Activated CD4-positive, alpha-beta T cell treated with anti-CD3 and anti-CD28 coated beads for 4 hours (primary cell): Measurements from ENCODE around the gene TNNI3K.
A peak's percentile ranks its signal among the peaks of the same experiment; 100 is the strongest.

Experiments used
- DNase-seq, 2 donors: peaks; one replicate each; pipeline ENCODE4 v3.0.0-alpha.2; 2020

Gene TNNI3K

DNA sequence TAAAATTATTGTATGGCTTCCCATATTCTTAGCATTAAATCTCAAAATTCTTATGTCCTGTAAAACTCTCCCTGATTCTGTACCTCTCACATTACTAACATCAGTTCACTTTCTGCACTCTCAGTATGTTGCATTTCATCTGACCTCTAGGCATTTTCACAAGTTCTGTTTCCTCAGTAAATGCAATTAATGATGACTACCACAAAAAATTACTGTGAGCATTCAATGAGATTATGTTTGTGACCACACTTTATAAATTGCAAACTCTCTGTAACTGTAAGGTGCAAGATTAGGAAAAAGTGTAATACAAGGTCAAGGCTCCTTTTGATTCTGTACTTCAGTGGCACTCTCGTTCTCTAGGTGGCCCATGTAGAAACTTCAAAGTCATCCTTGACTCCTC lies 216.8 kb downstream of the TNNI3K start:
- DNase-seq: no peak

DNA sequence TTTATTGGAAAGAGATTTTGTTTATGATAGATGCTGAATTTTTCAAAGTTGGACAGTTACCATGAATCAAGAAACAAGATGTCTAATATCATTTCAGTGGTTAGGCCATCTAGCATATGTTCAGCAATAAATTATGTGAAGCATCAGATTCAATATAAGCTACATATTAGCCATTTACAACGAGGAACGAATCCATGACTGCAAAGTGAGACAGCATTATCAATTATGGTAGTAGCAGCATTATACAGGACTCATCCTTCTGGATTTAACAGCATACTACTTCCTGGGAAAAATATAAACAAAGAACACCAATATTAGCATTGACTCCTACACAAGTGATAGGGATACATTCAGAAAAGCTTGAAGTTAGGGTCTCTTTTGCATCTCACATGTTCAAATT lies 218.1 kb downstream of the TNNI3K start:
- no peak for DNase-seq

DNA sequence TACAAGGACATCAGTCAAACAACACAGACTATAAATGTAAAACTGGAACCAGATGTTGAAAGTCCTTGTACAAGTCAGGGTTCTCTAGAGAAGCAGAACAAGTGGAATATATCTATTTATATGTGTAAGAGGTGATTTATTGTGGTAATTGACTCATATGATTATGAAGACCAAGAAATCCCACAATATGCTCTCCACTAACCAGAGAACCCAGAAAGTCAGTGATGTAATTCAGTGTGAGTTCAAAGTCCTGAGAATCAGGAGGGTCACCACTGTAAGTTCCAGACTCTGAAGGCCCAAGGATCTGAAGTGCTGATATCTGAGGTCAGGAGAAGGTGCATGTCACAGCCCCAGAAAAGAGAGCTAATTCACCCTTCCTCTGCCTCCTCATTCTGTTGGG lies 220.2 kb downstream of the TNNI3K start:
- DNase-seq: no peak

DNA sequence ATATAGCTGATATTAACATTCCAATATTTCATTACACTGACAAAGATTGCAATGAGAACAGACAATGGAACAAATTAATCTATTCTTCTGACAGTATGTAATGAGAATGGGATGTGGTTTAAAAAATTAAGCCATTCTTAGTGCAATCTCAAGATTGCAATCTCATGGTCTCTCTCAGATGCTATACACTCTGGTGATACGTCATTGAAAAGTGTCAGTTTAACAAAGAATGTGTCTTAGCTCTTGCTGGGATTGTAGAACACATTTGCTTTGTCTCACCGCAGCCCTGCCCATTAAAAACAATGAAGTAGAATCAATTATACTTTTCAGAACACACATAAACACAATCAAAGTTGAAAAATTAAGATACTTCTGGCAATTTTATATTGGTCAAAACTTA lies 222.1 kb downstream of the TNNI3K start:
- DNase-seq: no peak

DNA sequence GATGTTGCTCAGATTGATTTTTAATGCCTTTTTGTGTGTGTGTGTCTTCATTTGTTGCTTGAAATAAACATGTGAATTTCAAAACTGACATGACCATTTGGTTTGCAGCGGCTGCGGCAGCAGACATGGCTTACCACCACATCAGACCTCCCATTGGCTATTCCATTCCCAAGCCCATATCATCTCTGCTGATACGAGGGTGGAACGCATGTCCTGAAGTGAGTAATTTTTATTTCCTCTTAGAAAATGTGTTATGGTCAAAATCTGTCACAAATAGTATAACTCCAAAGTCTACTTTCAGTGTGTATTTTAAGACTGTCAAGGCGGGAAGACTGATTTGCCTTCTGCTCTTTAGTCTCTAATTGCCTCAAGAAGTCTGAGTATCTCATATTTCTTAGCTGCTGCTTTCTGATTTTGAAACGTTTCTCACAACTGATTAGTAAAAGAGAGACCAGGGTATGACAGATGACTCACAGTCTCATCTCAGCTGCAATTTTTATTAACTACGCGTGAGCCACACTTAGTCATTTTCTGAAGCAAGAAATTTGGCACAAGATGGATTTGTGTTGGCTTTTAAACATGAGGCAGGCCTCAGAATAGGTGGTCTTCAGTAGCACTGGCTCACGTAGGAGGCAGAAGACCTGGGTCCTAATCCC lies 228.3 kb downstream of the TNNI3K start:
- no peak for DNase-seq

DNA sequence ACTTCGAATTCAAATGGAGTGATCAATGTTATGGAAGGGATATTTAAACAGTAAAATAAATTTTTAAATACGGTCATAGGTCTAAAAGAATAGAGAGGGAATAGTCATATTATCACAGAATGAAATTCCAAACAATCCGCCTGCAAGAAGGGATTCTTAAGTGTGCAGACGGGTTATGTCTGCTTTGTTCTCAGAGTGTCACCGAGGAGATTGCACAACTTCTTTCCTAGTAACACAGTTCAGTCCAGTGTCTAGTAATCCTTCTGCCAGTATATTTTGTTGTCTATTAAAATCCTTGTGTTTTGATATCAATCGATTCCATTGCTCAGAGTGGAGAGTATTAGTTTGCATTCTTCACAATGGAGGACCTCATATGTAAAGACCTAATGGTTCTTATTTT lies 228.8 kb downstream of the TNNI3K start:
- no peak for DNase-seq

DNA sequence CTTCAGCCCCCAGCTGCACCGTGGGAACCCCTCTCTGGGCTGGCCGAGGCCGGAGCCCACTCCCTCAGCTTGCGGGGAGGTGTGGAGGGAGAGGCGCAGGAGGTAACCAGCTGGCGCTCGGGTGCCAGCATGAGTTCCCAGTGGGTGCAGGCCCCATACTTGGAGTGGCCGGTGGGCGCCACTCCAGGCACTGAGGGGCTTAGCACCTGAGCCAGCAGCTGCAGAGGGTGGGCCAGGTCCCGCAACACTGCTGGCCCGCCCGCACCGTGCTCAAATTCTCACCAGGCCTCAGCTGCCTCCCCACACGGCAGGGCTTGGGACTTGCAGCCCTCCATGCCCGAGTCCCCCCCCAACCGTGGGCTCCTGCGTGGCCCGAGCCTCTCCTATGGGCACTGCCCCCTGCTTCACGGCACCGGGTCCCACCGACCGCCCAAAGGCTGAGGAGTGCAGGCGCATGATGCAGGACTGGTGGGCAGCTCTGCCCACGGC lies 230.1 kb downstream of the TNNI3K start:
- DNase-seq: no peak

DNA sequence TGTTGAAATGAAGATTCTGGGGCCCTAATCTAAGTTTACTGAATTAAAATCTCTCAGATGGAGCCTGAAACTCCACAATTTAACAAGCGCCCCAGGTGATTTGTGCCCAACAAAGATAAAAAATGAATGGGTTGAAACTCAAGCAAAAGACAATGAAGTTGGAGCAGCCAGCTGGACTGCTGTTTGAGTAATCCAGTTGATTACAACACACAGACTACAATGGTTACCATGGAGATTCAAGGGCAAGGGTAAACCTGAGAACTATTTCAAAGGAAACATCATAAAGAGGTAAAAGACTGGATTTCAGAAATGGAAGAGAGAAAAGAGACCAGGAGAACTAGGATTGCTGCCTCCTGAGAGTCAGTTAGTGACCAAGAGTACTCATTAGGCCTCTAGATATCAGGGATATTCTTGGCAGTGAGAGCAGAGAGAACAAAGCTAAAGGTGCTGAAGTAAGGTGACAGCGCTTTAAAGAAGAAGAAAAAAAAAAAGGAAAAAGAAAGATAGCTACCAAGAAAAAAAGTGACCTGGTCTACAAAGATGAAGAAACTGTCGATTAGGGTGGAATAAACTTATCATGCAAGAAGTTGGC lies 232.7 kb downstream of the TNNI3K start:
- no peak for DNase-seq

DNA sequence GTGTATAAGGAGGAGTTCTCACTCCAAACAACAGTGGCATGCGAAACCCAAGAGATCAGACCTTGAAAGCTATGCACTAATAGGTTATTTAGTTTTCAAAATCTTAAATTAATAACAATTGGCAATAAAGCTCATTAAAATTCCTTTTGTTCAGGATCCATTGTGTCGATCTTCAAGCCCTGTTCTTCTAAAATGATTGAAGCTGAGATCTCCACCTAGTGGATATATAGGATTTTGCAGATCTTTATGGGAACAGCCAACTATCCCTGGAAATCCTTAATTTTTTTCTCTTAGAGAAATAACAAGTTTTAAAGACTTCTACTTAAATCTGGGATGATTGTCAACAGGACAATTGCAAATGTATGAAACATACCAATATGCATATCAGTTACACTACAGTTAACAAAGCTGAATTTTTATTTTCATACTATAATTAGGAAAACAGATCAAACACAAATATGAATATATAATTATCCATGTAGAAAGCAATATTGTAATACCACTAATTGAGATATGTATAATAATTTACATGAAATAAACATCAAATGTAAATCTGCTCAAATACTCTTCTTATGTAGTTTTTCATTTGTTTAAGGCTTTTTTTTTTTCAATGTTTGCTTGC lies 233.9 kb downstream of the TNNI3K start:
- DNase-seq: no peak

DNA sequence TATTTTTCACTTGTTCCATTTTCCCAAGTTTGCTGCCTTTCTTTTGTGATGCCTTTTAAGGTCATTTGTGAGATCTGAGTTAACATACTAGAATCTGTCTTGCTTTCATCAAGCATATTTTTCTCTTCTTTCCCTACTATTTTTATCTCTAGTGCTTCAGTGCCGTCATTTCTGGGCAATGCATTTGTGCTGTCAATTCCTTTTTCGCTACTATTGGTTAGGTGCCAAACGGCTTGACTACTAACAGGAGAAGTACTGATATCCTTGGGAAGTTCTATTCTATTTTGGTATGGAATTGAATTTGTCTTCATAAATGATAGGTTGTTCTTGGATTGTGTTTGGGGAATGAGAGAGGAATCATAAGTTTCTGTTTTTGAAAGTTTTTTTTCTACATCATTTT lies 235.1 kb downstream of the TNNI3K start:
- DNase-seq: no peak

DNA sequence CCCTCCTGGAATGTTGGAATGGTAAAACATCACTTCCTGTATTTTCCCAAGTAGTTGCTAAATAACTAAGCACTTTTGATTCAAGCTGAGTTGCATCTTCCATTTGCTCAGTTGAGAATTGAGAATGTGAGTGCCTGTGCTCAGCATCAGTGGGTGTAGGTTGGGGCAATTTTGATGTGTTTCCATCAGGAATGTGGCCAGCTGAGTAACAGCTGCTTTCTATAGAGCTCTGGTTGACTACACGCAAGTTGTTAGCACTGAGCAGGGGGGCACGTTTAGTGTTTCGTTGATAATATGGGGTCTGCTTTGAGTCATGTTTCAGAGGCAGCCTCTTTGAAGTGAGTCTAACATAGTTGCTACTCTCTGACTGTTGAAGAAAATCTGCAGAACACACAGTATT lies 235.7 kb downstream of the TNNI3K start:
- DNase-seq: no peak

DNA sequence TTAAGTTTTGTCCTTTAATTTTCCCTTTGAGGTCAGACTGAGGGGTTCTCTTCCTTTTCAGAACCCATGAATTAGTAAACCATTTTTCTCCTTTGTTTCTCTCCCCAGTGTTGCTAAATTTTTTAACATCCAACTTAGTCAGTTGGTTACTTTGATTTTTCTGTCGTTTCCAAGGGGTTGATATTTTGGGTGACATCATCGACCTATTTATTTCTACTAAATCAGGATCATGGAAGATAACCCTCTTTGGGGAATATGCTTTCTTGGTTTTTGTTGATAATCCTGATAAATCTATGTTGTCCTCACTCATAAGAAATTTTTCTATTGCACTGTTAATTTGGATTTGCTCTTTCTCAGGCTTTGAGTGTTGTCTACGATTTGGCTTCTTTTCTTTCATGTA lies 236.3 kb downstream of the TNNI3K start:
- DNase-seq: no peak

DNA sequence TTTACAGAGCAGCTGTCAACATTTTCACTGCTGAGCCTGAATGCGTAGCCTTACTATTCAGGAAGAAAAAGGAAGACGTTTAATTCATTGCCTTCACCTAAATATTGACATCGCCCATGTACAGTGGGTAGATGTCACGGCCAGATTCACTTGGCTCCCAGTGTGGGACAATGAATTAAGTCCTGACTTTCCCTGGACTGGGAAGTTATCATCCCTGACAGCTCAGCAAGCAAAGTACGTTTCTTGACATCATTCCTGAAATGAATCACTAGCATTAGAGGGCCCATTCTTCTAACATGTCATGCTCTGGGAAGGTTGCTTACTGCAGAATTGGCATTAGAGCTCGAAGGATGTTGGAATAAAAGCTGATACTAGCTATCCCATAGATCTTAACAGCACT lies 239.4 kb downstream of the TNNI3K start:
- no peak for DNase-seq

DNA sequence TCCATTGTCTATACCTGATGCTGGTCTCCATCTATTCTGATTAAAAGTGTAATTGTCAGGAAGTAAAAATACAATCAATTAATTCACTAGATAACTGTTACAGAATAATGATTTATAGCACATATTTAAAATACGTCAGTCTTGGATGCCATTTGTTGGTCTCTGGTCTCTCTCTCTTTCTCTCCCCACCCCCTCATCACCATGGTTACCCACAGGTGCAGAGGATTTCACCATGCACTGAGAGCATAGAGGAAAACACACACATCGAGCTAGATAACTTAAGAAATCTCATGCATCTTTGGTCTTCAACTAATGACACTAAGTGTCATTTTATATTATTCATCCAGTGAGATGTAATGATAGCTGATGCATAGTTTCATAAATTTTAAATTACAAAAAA lies 243.8 kb downstream of the TNNI3K start:
- DNase-seq: no peak

DNA sequence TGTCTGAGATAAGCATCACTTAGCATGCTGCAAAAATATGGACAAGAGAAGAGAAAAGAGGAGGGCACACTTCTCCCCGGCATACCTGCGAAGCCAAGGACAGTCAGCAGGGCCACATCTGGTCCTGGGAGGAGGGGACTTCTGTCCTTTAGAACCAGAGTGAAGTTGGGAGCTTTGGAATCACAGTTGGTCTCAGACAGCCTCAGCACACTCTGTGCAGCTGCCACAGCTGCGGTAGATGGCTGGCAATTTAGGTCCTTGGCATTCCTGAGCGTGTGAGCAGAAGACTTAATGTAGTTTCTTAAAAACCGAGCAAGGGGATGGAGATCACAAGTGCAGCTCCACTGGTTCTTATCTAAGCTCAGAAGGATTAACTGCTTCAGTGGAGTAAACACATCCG lies 244.9 kb downstream of the TNNI3K start:
- no peak for DNase-seq

DNA sequence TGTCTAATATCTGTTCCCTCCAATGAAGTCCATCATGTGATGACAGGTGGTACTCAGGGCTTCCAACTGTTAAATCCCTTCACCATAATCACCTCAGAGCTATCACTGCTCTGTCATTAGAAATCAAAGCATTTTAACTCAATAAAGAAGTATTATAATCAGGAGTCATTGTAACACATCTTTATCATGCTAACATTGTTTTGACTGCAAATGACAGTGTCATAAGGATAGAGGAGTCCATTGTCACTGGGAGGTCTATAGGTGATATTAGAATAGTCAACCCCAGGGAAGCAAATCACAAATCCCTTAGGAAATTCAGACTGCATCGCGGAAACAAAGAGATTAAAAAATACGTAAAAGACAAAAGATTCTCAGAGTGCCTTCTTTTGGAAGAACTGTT lies 246.4 kb downstream of the TNNI3K start:
- DNase-seq: no peak

DNA sequence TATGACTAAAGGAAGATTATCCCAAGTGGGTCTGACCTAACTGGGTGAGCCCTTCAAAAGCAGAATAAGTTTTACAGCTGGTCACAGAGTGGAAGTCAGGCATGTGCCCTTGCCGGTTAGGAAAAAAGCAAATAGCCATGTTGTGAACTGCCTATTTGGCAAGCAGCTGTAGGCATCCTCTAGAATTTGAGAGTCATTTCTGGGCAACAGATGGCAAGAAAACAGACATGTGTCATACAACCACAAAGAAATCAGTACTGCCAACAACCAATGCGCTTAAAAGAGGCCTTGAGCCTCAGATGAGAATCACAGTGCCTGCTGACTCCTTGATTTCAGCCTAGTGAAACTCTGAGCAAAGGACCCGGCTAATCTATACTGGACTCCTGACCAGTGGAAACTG lies 250.4 kb downstream of the TNNI3K start:
- no peak for DNase-seq

DNA sequence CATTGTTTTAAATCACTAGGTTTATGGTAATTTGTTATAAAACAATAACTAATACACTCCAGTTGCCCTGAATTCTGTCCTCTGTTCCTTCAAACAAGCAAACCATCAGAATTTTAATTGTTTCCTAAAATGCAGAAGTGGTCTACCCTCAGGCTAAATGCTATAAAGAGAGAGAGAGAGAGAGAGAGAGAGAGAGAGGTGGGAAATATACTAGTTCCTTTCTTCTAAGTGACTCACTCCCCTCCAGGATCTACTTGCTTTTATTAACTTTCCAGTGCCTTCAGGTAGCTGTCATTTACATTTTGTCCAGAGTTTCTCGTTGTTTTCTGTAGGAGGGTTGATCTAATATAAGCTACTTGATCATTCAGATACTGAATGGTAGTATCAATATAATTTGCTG lies 250.8 kb downstream of the TNNI3K start:
- no peak for DNase-seq

DNA sequence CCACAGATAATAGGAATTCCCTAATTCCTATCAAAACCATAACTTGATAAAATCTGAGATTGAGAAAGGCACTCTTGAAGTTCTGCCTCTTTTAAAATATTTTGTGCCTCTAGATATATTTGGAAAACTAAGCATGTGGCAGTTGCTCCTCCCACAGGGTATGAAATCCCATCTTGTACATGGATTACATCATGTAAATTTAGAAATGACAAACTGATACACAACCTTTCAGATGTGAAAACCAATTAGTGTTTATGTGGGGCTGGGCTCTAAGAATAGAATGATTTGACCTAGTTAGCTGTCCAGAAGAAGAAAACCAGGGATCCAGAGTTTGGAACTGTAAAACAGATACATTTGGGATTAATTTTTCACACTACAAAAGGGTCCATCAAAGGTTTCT lies 261.5 kb downstream of the TNNI3K start:
- no peak for DNase-seq

DNA sequence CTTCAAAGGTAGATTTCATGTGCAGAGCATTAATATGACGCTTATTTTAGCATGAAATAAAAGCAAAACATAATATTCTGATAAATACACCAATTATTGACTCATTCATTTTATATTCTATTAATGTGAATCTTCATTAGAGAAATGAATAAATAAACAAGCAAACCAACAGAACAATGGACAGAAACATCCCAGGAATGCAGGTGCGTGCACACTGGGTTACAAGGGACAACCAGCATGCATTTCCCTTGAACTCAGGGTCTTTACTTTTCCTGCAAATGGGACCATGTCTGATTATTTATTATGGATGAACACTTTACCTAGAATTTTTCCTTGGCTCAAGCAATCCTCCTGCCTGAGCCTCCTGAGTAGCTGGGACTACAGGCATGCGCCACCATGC lies 263.7 kb downstream of the TNNI3K start:
- DNase-seq: no peak

DNA sequence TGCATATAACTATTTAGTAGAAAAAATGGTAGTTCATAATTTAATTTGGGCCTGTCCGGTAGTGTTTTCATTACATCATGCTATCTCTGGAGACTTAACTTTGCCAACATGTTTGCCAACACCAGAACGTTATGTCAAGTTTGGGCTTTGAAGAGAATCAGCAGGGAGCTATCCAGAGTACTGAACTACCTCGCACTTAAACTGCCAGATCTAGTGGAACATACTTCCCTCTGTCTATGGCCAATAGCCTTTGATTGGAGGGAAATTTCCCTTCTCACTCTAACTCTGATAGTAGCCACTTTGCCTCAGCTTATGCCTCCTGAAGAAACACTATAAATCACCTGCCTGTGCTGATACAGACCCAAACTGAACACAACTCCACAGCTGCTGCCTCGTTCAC lies 267.2 kb downstream of the TNNI3K start:
- no peak for DNase-seq

DNA sequence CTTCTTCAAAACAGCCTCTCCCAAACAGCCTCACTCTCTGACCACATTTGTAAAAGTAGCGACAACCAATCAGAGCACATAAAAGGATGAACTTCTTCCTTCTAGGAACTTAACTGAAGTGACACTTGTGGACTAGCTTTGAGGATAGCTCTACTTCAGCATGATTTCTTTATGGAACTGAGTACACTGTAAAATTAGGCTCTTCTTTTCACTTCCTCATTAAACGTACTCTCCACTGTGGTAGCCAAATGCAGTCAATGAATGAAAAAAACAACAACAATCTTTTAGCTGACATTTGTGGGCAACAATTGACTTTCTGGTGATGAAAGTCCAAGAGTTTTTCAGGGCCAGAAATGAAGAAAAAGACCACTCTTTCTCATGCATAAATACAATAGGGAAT lies 267.7 kb downstream of the TNNI3K start:
- no peak for DNase-seq

DNA sequence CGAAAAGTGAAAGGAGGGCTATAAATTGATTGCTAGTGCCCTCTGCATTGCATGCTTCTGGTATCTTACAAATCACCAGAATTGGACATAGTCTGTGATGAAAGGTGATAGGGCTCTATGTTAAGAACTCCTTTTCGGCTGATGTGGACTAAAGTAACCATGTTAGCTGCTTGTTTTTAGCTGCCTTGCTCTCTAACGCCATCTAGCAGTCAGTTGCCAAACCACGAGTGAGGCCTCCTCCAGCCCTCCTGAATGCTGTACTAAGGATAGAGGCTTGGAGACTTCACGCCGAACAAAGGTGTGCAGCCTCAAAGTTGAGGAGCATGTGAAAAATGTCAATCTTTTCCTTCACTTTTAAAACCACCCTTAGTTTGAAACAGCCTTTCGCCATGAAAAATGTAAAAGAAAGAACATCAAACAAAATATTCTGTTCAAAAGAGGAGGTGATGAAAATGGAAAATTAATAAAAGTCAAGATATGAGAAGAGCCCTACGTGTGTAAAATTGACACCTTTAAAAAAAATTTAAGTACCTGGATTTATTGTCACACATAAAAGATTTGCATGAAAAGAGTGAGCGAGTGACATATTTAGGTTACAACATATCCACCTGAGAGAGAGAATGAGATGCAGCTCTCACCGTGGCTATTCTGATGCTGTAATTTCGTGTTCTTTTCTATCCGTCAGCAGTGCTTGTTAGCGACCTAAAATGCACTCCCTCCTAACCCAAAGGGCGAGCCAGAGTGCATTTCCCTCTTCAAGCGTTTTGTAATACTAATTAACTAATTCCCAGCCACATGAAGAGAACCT lies 269.1 kb downstream of the TNNI3K start:
- DNase-seq: peak in 1 of 2 donors; percentile 6
